ENCODE data around the gene C16orf46. TPM values are rescaled to one million over a fixed set of nuclear protein-coding genes. Genes with fewer than 3 reads are reported as not detected.

Gene C16orf46
- total and polyA plus RNA-seq, 2 of the 13 experiments (the other 11 are each of a cell fraction or from before 2014, with no cell fraction given) = 0.38 to 0.55 TPM

GRCh38 chr16:81035398-81035974 is 41.6 kb downstream of the C16orf46 start, which contains the start of gene ATMIN (continued):
- TF ChIP-seq ZNF770 (CRISPR knock-in tag; IDR thresholded peaks at IDR 0.05) (peak; percentile 45; the same call in 1 of the 2 replicates), NFE2L1 (CRISPR knock-in tag; IDR thresholded peaks at IDR 0.05; ENCODE audit: borderline replicate concordance) (no peak), GRHL1 (CRISPR knock-in tag; conservative IDR thresholded peaks at IDR 0.05) (no peak), ZNF441 (CRISPR knock-in tag; IDR thresholded peaks at IDR 0.05; ENCODE audit: borderline replicate concordance) (no peak), ZNF83 (CRISPR knock-in tag; IDR thresholded peaks at IDR 0.05; ENCODE audit: borderline replicate concordance) (no peak), ZNF44 (CRISPR knock-in tag; IDR thresholded peaks at IDR 0.05) (no peak), ZMAT5 (CRISPR knock-in tag; IDR thresholded peaks at IDR 0.05; ENCODE audit: borderline replicate concordance, low read depth) (no peak), IRF1 (CRISPR knock-in tag; IDR thresholded peaks at IDR 0.05; ENCODE audit: low read depth) (no peak), ZNF367 (CRISPR knock-in tag; IDR thresholded peaks at IDR 0.05; ENCODE audit: borderline replicate concordance) (no peak), PATZ1 (CRISPR knock-in tag; IDR thresholded peaks at IDR 0.05) (no peak; the same call in 1 of the 2 replicates), STAG1 (CRISPR knock-in tag; IDR thresholded peaks at IDR 0.05) (peak; percentile 77), ZNF280D (CRISPR knock-in tag; IDR thresholded peaks at IDR 0.05) (no peak), CERS6 (CRISPR knock-in tag; IDR thresholded peaks at IDR 0.05) (no peak), ATAD3A (CRISPR knock-in tag; IDR thresholded peaks at IDR 0.05) (no peak), ARHGAP35 (CRISPR knock-in tag; IDR thresholded peaks at IDR 0.05; ENCODE audit: borderline replicate concordance) (no peak), SETDB1 (CRISPR knock-in tag; IDR thresholded peaks at IDR 0.05; ENCODE audit: borderline replicate concordance) (no peak)

All from HepG2 (cell line).